ENCODE data around the gene ZNF236.
"Not testable (repeated sequence)": the region's sequence is repeated elsewhere in the genome, so short reads cannot be mapped to it uniquely, and the experiment has no call there.

ZNF236 gene

GRCh38 chr18:76822506-76823160 lies at the start of gene ZNF236:
Gene ZNF236, plus strand, starts transcription at chr18:76822557. Its CDS starts 51 bp downstream, at chr18:76822608.
- DNase-seq (ENCODE audit: low read depth in 2 of 2): peak in 1 of 2 donors; percentile 54

- DNase-seq (ENCODE audit: low read depth in 2 of 2): no peak
These were observed 49.7 kb upstream of the ZNF236 start for GRCh38 chr18:76772665-76773064.

- DNase-seq (ENCODE audit: low read depth in 2 of 2): not testable (repeated sequence)
These were observed 45.3 kb upstream of the ZNF236 start for GRCh38 chr18:76777036-76777435.

GRCh38 chr18:76783786-76784484 lies 38.4 kb upstream of the ZNF236 start:
- no peak for DNase-seq (ENCODE audit: low read depth in 2 of 2)

- DNase-seq (ENCODE audit: low read depth in 2 of 2): no peak
These were observed 36.5 kb upstream of the ZNF236 start for GRCh38 chr18:76785872-76786271.

- no peak for DNase-seq (ENCODE audit: low read depth in 2 of 2)
These were observed 33.6 kb upstream of the ZNF236 start for GRCh38 chr18:76788571-76789317.

GRCh38 chr18:76791106-76791505 lies 31.3 kb upstream of the ZNF236 start:
- no peak for DNase-seq (ENCODE audit: low read depth in 2 of 2)

- DNase-seq (ENCODE audit: low read depth in 2 of 2): no peak
These were observed 30.7 kb upstream of the ZNF236 start for GRCh38 chr18:76791642-76792041.

- no peak for DNase-seq (ENCODE audit: low read depth in 2 of 2)
These were observed 28.0 kb upstream of the ZNF236 start for GRCh38 chr18:76794326-76794725.

GRCh38 chr18:76801567-76802505 lies 20.5 kb upstream of the ZNF236 start:
- no peak for DNase-seq (ENCODE audit: low read depth in 2 of 2)

GRCh38 chr18:76803413-76803812 lies 18.9 kb upstream of the ZNF236 start:
- no peak for DNase-seq (ENCODE audit: low read depth in 2 of 2)

- DNase-seq (ENCODE audit: low read depth in 2 of 2): peak in 1 of 2 donors; percentile 44
These were observed 18.5 kb upstream of the ZNF236 start for GRCh38 chr18:76803814-76804213.

GRCh38 chr18:76805221-76805620 lies 17.1 kb upstream of the ZNF236 start:
- DNase-seq (ENCODE audit: low read depth in 2 of 2): no peak

GRCh38 chr18:76806301-76806700 lies 16.1 kb upstream of the ZNF236 start:
- DNase-seq (ENCODE audit: low read depth in 2 of 2): no peak

GRCh38 chr18:76808561-76808960 lies 13.8 kb upstream of the ZNF236 start:
- no peak for DNase-seq (ENCODE audit: low read depth in 2 of 2)

GRCh38 chr18:76811530-76811929 lies 10.8 kb upstream of the ZNF236 start:
- DNase-seq (ENCODE audit: low read depth in 2 of 2): not testable (repeated sequence)

GRCh38 chr18:76814256-76814655 lies 8.1 kb upstream of the ZNF236 start:
- DNase-seq (ENCODE audit: low read depth in 2 of 2): no peak

GRCh38 chr18:76816127-76816526 lies 6.2 kb upstream of the ZNF236 start:
- DNase-seq (ENCODE audit: low read depth in 2 of 2): no peak

- no peak for DNase-seq (ENCODE audit: low read depth in 2 of 2)
These were observed 4.3 kb upstream of the ZNF236 start for GRCh38 chr18:76817888-76818611.

- no peak for DNase-seq (ENCODE audit: low read depth in 2 of 2)
These were observed 2.8 kb upstream of the ZNF236 start for GRCh38 chr18:76819411-76820136.

All from stimulated activated CD4-positive, alpha-beta T cell treated with anti-CD3 and anti-CD28 coated beads, Interleukin-1b, Interleukin-23, amount 100 ng/mL, for 1 hour (primary cell).